GM18861 (cell line): ENCODE results near the gene ZNF567.
"Not testable (repeated sequence)": the region's sequence is repeated elsewhere in the genome, so short reads cannot be mapped to it uniquely, and the experiment has no call there.

Experiments
- ATAC-seq: cut with Tn5 transposase; IDR thresholded peaks from one replicate; pipeline ENCODE4 v1.9.1; 2021; ENCODE audit not compliant: unreplicated experiment

Gene ZNF567

DNA sequence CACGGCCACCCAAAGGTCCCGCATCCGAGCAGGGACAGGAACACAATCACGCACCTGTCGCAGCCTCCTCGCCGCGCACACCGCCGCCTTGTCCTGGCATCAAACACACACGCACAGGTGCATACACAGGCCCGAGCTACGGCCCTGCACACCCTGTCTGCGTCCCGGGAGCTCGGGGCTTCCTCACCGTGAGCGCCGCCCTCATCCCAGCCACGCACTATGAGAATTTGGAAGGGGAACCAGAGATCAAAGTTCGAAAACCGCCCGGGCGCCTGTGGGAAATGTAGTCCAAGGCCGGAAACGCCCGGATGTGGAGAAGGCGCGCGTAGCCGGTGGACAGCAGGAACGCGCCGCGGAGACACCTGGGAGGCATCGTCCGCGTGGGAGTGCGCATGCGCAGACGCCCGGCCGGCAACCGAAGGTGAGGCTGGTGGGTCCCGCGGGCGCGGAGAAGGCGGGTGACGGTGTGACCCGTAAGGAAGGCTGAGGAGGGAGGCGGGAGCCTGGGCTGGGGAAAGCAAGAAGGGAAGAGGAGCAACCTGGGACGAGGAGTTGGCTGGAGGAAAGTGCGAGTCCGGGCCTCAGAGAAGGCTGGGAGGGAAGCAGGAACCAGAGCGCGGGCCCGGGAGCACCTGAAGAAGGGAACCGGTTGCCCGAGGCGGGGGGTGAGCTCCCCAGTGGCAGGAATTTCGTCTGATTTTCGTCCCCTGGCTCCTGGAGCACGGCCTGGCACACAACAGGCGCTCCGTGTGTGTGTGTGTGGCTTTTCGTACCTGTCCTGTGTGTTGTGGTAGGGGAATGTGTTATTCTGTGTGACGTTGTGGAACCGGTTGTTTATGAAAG lies at the start of gene ZNF567:
ZNF567 (plus strand) TSS at position 399 of the 843 bp plus-strand sequence. CDS start 7,256 bp downstream, outside the sequence.
- ATAC-seq, result peak; percentile 83

DNA sequence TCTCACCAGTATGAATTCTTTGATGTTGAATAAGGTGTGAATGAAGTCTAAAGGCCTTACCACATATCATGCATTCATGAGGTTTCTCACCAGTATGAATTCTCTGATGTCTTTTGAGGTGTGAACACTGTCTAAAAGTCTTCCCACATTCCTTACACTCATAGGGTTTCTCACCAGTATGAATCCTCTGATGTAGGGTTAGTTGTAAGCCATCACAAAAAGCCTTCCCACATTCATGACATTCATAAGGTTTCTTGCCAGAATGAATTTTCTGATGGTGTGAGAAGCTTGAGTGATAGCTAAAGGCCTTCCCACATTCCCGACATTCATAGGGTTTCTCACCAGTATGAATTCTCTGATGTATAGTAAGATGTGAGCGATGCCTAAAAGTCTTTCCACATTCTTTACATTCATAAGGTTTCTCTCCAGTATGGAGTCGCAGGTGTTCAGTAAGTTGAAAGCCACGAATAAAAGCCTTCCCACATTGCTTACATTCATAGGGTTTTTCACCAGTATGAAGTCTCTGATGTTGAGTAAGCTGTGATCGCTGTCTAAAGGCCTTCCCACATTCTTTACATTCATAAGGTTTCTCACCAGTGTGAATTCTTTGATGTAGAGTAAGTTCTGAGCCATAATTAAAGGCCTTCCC lies 48.4 kb upstream of the ZNF567 start:
- ATAC-seq, result no peak

DNA sequence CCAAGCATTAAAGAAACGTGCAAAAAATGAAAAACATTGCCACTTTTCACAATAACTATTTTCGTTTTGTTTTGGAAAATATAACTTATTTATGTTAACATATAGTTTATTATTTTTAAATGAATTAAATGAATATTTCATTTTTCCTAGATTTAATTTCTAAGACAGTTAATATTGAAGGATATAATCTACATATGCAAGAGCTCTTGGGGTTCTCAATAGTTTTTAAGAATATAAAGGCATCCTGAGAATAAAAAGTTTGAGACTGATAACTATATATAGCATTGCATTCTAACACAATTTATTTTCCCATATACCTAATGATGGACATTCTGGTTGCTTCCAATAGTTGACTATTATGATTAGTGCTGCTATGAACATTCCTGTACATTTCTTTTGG lies 40.7 kb upstream of the ZNF567 start:
- no peak for ATAC-seq

DNA sequence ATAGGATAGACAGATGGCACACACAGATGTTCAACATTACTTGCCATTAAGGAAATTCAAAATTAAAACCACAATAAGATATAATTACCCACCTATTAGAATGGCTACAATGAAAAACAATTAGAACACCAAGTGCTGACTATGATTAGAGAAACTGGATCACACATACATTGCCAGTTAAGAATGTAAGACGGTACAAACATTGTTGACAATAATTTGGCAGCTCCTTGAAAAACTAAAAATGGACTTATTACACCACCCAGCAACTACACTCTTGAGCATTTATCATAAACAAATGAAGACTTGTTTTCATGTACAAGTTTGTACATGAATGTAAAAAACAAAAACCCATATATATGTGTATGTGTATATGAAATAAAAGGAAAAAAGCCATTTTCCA lies 34.5 kb upstream of the ZNF567 start:
- ATAC-seq, result no peak

DNA sequence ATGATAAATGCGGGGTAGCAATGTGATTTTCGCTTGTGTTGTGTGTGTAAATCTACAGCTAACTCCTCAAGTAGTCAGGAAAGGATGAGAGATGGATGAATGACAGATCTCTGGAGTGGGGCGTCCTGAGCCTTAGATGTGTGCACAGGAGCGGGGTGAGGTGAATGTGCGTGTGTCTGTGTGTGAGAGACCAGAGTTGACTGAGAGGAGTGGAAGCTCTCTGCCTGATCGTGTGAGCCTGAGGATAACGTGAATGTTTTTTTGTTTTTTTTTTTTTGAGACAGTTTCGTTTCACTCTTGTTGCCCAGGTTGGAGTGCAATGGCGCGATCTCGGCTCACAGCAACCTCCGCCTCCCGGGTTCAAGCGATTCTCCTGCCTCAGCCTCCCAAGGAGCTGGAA lies 21.6 kb upstream of the ZNF567 start:
- no peak for ATAC-seq

DNA sequence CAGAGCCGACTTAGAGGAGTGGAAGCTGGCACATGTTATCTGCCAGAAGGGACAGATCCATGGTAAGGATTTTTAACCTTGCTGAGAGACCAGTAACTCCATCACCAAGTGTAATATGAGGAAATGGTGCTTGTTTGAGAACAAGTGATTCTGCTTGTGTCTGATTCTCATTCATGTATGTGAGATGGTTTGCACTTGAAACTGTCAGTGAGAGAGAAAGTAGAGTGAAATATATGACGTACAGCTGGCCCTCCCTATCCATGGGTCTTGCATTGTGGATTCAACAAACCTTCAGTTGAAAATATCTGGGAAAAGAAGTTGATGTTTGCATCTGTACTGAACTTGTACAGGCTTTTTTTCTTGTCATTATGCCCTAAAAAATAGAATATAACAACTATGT lies 18.8 kb upstream of the ZNF567 start:
- ATAC-seq, result no peak

DNA sequence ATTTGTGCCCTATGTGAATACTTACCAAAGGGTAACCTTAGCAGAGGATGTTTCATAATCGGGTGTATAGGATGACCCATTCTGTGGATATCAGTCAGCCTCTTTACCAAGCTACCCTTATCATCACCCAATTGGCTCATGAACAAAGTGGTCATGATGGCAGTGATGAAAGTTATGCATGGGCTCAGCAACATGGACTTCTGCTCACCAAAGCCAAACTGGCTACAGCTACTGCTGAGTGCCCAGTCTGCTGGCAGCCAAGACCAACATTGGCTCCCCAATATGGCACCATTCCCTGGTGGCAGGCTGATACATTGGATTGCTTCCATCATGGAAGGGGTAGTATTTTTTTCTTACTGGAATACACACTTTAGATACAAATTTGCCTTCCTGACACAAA lies 15.0 kb upstream of the ZNF567 start:
- no peak for ATAC-seq

DNA sequence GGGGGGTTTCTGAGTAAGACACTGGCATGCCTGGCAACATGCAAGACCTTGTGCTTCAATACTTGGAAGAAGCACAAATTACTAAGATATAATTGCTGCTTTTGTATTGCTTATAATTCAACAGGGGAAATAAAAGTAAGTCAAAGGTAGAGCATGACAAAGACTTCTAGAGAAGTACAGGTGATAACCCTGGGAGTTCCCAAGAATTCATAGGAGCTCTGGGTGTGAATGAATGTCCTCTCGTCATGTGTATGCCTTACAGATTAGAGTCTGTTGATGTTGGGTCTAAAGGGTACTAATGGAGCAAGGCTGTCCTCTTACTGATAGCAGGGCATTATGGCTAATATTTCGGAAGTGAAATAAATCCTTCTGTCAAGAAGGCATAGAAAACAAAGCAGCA lies 13.2 kb upstream of the ZNF567 start:
- no peak for ATAC-seq

DNA sequence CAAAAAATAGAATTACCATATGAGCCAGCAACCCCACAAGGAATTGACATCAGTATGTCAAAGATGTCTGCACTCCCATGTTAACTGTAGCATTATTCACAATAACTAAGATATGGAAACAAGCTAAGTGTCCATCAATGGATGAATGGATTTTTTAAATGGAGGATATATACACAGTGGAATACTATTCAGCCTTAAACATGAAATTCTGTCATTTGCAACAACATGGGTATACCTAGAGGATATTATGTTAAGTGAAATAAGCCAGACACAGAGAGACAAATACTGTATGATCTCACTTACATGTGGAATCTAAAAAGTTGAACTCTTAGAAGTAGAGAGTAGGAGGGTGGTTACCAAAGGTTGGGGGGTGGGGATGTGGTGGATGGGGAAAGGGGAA lies 8.0 kb upstream of the ZNF567 start:
- ATAC-seq, result no peak

DNA sequence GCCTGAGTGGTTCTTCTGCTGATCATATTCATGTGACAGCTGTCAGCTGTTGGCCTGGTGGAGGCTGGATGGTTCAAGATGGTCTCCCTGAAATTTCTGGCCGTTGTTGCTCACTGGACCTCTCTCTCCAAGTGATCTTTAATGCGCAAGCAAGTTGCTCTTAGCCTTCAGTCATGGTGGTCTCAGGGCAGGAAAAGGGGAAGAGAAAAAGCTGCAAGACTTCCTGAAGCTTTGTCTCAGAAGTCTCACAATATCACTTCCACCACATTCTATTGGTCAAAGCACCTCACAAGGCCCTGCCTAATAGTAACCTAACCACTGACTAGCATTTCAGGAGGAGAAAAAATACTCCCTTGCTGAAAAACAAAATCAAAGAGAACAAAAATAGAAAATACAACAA lies 1.6 kb upstream of the ZNF567 start:
- no peak for ATAC-seq

DNA sequence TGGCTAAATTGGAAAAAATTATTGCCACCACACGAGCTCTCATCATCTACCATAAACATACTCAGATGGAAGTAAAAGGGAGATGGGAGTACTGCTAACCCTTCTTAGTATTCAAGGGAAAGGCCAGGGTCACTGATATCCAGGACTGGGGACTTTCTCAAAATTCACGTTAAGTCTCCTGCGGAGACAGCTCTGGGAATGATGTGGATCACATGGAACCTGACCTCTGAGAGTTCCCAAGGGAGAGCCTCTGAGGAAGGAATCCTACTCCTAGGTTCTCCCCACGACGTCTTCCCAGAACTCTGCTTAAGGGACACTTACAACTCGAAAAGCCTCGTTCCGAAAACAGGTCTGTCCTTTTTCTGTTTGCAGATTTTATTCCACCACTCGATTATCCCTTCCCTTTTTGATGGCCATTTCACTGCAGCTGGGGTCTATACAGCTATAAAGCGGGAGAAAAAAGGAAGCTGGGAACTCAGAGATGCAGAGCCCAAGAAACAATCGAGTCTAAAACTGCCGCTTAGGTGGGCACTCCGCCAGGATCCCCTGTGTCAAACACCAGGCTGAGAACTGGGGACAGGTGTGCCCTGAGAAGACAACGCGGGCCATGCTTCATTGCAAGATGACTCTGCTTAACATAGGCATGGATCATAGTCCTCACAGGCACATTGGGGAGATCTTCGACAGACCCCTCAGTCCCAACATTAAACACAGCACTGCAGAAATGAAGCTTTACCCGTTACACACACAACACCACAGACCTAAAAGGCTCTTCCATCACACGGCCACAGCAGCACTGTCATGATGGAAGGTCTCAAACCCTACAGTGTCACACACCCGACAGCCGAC lies 823 bp upstream of the ZNF567 start:
- no peak for ATAC-seq

DNA sequence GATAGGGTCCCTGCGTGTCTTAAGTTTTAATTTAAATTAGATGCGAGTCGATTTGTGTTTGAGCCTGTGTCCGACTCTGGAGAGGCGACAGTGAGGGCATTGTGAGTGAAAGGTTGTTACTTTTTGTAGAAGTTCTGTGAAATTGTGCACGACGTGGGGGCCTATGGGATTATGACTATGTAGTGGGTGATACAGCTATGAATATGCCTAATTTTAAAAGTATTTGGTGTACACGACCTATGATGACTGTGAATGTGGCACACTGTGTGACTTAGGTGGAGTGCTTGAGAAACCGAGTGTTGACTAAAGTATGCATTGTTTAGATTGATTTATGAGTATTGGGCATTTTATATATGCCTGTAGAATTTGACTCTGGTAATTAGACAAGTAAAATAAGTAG lies 646 bp downstream of the ZNF567 start:
- no peak for ATAC-seq

DNA sequence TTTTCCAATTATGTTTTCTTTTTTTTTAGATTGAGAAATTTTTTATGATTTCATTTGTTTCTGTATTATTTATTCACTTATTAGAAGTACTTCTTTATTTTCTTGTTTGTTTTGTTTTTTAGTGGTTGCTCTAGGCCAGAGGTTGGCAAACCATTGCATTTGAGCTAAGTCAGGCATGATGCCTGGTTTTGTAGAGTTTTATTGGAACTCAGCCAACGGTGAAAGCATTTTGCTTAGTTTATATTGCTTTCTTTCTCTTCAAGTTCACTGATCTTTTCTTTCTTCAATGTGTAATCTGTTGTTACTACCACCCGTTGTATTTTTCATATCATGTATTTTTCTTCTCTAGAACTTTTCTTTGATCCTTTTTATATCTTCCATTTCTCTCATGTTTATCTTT lies 19.7 kb downstream of the ZNF567 start:
- no peak for ATAC-seq

DNA sequence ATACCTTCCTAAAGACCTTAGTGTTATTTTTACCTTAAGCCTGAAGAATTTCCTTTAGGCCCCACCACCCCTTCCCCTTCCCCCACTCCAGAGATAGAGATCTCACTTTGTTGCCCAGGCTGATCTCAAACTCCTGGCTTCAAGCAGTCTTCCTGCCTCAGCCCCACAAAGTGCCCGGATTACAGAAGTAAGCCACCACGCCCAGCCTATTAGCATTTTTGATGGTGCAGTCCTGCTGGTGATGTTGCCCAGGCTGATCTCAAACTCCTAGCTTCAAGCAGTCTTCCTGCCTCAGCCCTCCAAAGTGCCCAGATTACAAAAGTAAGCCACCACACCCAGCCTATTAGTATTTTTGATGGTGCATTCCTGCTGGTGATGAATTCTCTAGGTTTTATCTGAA lies 22.0 kb downstream of the ZNF567 start:
- no peak for ATAC-seq

DNA sequence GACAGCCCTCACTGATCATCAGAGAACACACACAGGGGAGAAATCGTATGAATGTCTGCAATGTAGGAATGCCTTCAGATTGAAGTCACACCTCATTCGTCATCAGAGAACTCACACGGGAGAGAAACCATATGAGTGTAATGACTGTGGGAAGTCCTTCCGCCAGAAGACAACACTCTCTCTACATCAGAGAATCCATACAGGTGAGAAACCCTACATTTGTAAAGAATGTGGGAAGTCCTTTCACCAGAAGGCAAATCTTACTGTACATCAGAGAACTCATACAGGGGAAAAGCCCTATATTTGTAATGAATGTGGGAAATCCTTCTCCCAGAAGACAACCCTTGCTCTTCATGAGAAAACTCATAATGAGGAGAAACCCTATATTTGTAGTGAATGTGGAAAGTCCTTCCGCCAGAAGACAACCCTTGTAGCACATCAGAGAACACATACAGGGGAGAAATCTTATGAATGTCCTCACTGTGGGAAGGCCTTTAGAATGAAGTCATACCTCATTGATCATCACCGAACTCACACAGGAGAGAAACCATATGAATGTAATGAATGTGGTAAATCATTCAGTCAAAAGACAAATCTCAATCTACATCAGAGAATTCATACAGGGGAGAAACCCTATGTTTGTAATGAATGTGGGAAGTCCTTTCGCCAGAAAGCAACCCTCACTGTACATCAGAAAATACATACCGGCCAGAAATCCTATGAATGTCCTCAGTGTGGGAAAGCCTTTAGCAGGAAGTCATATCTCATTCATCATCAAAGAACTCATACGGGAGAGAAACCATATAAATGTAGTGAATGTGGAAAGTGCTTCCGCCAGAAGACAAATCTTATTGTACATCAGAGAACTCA lies 32.5 kb downstream of the ZNF567 start:
- ATAC-seq, result no peak

DNA sequence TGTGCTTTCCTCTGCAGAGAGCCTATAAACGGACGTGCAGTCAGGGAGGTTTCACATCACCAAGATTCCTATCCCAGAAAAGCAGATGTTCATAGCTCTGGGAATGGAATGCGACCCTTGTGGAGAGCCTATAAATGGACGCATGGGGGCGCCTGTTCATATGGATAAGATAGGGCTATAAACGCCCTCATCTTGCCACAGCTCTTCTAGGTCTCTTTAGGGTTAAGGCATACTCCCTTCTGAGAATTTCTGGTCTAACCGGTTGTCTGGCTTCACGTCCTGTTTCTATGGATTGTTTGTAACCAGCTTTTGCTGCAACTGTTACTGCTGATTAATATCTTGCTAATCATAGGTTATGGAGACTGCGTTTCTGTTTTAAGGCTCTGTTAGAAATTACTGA lies 48.8 kb downstream of the ZNF567 start:
- ATAC-seq, result not testable (repeated sequence)

DNA sequence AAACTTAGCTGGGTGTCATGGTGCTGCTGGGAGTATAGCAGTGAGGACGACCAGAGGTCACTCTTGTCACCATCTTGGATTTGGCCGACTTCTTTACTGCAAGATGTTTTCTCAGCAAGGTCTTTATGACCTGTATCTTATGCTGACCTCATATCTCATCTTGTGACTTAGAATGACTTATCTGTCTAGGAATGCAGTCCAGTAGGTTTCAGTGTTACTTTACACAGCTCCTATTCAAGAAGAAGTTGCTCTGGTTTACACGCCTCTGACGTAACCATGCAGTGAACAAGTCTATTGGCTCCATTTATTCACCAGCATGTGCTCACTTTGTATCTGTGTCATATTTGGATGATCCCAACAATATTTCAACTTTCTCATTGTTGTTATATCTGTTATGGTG lies 58.5 kb downstream of the ZNF567 start:
- no peak for ATAC-seq

DNA sequence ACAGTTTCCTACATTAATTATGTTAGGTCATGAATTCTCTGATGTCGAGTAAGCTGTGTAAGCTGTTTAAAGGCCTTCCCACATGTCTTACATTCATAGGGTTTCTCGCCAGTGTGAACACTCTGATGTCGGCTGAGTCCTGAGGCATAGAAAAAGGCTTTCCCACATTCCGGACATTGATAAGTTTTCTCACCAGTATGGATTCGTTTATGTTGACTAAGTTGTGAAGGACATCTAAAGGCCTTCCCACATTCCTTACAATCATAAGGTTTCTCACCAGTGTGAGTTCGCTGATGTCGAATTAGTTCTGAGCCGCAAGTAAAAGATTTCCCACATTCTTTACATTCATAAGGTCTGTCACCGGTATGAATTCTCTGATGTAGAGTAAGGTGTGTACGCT lies 60.3 kb downstream of the ZNF567 start:
- no peak for ATAC-seq

DNA sequence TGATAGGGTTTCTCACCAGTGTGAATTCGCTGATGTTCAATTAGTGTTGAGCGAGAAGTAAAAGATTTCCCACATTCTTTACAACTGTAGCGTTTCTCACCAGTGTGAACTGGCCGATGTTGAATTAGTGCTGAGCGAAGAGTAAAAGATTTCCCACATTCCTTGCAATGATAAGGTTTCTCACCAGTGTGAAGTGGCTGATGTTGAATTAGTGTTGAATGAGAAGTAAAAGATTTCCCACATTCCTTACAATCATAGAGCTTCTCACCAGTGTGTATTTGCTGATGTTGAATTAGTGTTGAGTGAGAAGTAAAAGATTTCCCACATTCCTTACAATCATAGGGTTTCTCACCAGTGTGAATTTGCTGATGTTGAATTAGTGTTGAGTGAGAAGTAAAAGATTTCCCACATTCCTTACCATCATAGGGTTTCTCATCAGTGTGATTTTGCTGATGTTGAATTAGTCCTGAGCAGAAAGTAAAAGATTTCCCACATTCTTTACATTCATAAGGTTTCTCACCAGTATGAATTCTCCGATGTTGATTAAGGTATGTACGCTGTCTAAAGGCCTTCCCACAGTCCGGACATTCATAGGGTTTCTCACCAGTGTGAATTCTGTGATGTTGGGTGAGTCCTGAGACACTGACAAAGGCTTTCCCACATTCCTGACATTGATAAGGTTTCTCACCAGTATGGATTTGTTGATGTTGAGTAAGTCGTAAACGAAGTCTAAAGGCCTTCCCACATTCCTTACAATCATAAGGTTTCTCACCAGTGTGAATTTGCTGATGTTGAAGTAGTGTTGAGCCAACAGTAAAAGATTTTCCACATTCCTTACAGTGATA lies 61.2 kb downstream of the ZNF567 start:
- no peak for ATAC-seq

DNA sequence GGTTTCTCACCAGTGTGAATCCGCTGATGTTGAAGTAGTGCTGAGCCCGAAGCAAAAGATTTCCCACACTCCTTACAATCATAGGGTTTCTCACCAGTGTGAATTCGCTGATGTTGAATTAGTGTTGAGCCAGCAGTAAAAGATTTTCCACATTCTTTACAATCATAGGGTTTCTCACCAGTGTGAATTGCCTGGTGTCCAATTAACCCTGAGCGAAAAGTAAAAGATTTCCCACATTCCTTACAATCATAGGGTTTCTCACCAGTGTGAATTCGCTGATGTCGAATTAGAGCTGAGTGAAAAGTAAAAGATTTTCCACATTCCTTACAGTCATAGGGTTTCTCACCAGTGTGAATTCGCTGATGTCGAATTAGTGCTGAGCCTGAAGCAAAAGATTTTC lies 62.2 kb downstream of the ZNF567 start:
- ATAC-seq, result not testable (repeated sequence)
